GM23248 (cell line): ENCODE data around the gene SMARCAL1. TPM values are rescaled to one million over a fixed set of nuclear protein-coding genes. Genes with fewer than 3 reads are reported as not detected.

Experiments
- DNase-seq: peaks from one replicate; pipeline ENCODE4 v3.0.0-alpha.2; 2015
- H2AFZ ChIP-seq: fragments of 200-600 bp; sonication (generic); 2 replicates; pipeline ENCODE4 v1.6.1; 2016; ENCODE audit warnings: antibody characterized with exemption
- H3F3A ChIP-seq: fragments of 200-600 bp; sonication (generic); 2 replicates; pipeline ENCODE4 v1.6.1; 2016; ENCODE audit warnings: mild to moderate bottlenecking, antibody characterized with exemption, mixed run types; ENCODE audit not compliant: insufficient read depth
- H3K27ac ChIP-seq: fragments of 200-600 bp; sonication (generic); 2 replicates; pipeline ENCODE4 v1.5.1; 2016; ENCODE audit warnings: mild to moderate bottlenecking
- H3K27me3 ChIP-seq: fragments of 200-600 bp; sonication (generic); replicated peaks from 2 replicates; pipeline ENCODE4 v1.6.1; 2016; ENCODE audit warnings: mild to moderate bottlenecking; ENCODE audit not compliant: insufficient read depth
- H3K36me3 ChIP-seq: fragments of 200-600 bp; sonication (generic); 2 replicates; pipeline ENCODE4 v1.6.1; 2016; ENCODE audit warnings: low read depth, mild to moderate bottlenecking
- H3K4me1 ChIP-seq: fragments of 200-600 bp; sonication (generic); 2 replicates; pipeline ENCODE4 v1.6.1; 2016; ENCODE audit warnings: mild to moderate bottlenecking; ENCODE audit not compliant: insufficient read depth
- H3K4me2 ChIP-seq: fragments of 200-600 bp; sonication (generic); one replicate; pipeline ENCODE4 v1.6.1; 2016; ENCODE audit warnings: mild to moderate bottlenecking; ENCODE audit not compliant: unreplicated experiment
- H3K4me3 ChIP-seq: fragments of 200-600 bp; sonication (generic); 2 replicates; pipeline ENCODE4 v1.5.1; 2016; ENCODE audit warnings: mild to moderate bottlenecking
- H3K79me2 ChIP-seq: fragments of 200-600 bp; sonication (generic); 2 replicates; pipeline ENCODE4 v1.6.1; 2016; ENCODE audit warnings: mild to moderate bottlenecking; ENCODE audit not compliant: insufficient read depth
- H3K9ac ChIP-seq: fragments of 200-600 bp; sonication (generic); 2 replicates; pipeline ENCODE4 v1.6.1; 2016; ENCODE audit warnings: mild to moderate bottlenecking
- H3K9me2 ChIP-seq: fragments of 200-600 bp; sonication (generic); 2 replicates; pipeline ENCODE4 v1.6.1; 2016; ENCODE audit warnings: mixed run types, mild to moderate bottlenecking, moderate library complexity; ENCODE audit not compliant: insufficient read depth
- H3K9me3 ChIP-seq: fragments of 200-600 bp; sonication (generic); one replicate; pipeline ENCODE4 v1.6.1; 2017; ENCODE audit warnings: low read depth
- H4K20me1 ChIP-seq: fragments of 200-600 bp; sonication (generic); 2 replicates; pipeline ENCODE4 v1.6.0; 2016; ENCODE audit not compliant: insufficient read depth
- EZH2 ChIP-seq: fragments of 200-600 bp; sonication (generic); IDR thresholded peaks from 2 replicates; pipeline ENCODE4 v1.6.1; 2018; ENCODE audit warnings: antibody characterized with exemption, mild to moderate bottlenecking; ENCODE audit not compliant: insufficient read depth, poor library complexity, severe bottlenecking
- EZH2phosphoT487 ChIP-seq: fragments of 200-600 bp; sonication (generic); IDR thresholded peaks from 2 replicates; pipeline ENCODE4 v1.6.1; 2018; ENCODE audit warnings: antibody characterized with exemption, moderate library complexity, mild to moderate bottlenecking, low read depth; ENCODE audit not compliant: insufficient read depth
- WGBS, 2 experiments: methylation state at CpG; one replicate each; pipeline ENCODE4 v1.1.6; 2015 to 2017; ENCODE audit warnings: low lambda C conversion rate in 2 of 2, low coverage in 1 of 2; ENCODE audit errors: missing lambda C conversion rate in 2 of 2; 5-methylcytosine and 5-hydroxymethylcytosine counted together
- in situ Hi-C: fragments of 300-500 bp; cut with MboI; formaldehyde crosslinking; loops from 2 replicates; pipeline ENCODE4 v1.15.0; 2020
- polyA plus RNA-seq: library from polyadenylated mRNA; unstranded; fragments of >200 nt; fragmentation: Nextera tagmentation; extraction: Ambion mirVana; gene quantifications from 2 replicates; pipeline ENCODE4 v1.2.1, GENCODE V29; 2016
- total RNA-seq: library from RNA; depleted of rRNA; stranded (reverse); fragments of >200 nt; shearing (Covaris generic); gene quantifications from 2 replicates; pipeline ENCODE4 v1.2.3, GENCODE V29; 2014

The SMARCAL1 gene
- total and polyA plus RNA-seq, 2 experiments from 2014 or later = 10.9 to 30.5 TPM

DNA sequence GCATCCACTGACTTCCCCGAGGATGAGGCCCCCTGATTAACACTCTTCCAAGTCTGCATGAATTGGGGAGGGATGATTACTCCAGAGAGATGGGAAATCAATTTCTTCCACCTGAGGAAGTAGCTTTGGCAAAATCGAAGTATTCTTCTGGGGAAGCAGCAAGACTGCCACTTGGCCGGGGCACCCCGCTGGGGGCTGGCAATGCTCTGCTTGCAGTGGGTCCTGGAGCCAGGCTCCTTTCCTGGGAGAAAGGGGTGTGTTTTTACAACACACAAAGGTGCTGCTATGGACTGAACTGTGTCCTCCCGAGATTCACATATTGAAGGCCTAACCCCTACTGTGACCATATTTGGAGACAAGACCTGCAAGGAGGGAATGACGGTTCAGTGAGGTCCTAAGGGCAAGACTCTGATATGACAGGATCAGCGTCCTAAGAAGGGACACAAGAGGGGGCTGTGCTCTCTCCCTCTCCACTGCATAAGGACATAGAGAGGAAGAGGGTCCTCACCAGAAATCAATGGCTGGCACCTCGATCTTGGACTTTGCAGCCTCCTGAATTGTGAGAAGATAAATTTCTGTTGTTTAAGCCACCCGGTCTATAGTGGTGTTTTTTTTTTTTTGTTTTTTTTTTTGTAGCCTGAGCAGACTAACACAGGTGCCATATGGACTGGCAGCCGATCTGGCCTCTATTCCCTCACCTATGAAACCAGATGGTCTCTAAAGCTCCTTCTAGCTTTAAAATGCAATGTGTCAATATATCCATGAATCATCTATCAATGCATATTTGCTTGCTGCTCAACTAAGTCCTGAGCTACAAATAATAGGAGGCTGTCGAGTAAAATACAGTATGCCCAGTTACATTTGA is 3.6 kb upstream of the SMARCAL1 start:
- DNase-seq = no peak
- no peaks in the 10 kb centered on the region for H3K9me2 ChIP-seq

DNA sequence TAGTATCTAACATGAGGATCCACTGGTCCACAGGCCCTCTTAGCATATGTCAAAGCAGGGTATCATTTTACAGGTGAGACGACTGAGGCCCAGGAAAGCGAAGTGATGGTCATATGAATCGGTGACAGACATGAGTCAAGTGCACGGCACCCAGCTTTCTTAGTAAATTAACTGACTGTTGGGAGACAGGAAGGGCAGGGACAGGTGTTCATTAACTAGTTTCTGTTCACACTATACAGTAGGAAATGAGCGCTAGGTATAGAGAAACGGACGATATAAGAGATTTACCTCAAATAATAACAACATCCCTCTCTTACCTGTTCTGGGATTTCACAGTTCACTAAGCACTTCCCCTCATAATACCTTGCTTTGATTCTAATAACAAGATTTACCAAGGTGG is 1.7 kb upstream of the SMARCAL1 start:
- H2AFZ ChIP-seq = no peak overlapping the region
- peaks cover 10% of the 10 kb centered on the region; the same call in 1 of the 2 replicates for H3K36me3 ChIP-seq
- H3F3A ChIP-seq = no peaks in the 10 kb centered on the region
- in situ Hi-C loops = no loop called here
- H3K27me3 ChIP-seq = no peaks in the 10 kb centered on the region
- H3K4me3 ChIP-seq = no peak overlapping the region
- H3K9ac ChIP-seq = no peak overlapping the region
- TF ChIP-seq EZH2 (no peak), EZH2phosphoT487 (no peak)
- no peaks in the 10 kb centered on the region for H3K9me2 ChIP-seq
- 0 out of 2 replicates have a peak, but pooled peaks cover 7% of the 10 kb centered on the region for H3K4me1 ChIP-seq
- H3K79me2 ChIP-seq = peaks cover 27% of the 10 kb centered on the region
- H3K4me2 ChIP-seq = no peak overlapping the region
- no peaks in the 10 kb centered on the region for H4K20me1 ChIP-seq
- H3K27ac ChIP-seq = no peak overlapping the region
- WGBS, 2 experiments = 86 to 90% methylated on average over 7 of the region's 7 CpGs
- H3K9me3 ChIP-seq = no peaks in the 10 kb centered on the region
- DNase-seq = no peak

More for the DNA sequence above, 3.6 kb upstream of the SMARCAL1 start:
- H3F3A ChIP-seq = no peaks in the 10 kb centered on the region
- H3K79me2 ChIP-seq = peaks cover 11% of the 10 kb centered on the region
- H3K27ac ChIP-seq = no peak overlapping the region
- 0 out of 2 replicates have a peak, but pooled peaks cover 6% of the 10 kb centered on the region for H3K4me1 ChIP-seq
- H3K9me3 ChIP-seq = no peaks in the 10 kb centered on the region
- H3K9ac ChIP-seq = no peak overlapping the region
- in situ Hi-C loops = no loop called here
- H3K4me3 ChIP-seq = no peak overlapping the region
- H2AFZ ChIP-seq = no peak overlapping the region
- no peak overlapping the region for H3K4me2 ChIP-seq
- 56 to 57% methylated on average over 11 of the region's 11 CpGs for WGBS, 2 experiments
- TF ChIP-seq EZH2phosphoT487 (no peak), EZH2 (no peak)
- no peaks in the 10 kb centered on the region for H3K27me3 ChIP-seq
- H4K20me1 ChIP-seq = no peaks in the 10 kb centered on the region
- H3K36me3 ChIP-seq = no peaks in the 10 kb centered on the region

DNA sequence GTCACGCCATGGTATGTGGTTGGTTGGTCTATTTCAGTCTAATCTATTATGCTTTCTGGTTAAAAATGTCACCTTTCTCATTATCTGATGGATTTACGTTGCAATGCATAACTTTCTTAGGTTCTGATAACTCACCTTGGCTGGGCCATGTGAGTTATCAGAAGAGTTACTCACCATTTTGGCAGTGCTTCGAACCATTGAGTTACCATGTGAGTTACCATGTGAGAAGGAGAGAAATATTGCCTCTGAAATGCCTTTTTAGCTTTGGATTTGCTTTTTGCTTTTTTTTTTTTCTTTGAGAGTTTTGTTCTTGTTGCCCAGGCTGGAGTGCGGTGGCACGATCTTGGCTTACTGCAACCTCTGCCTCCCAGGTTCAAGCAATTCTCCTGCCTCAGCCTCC is 1.6 kb downstream of the SMARCAL1 start:
- Histone ChIP-seq H3K4me1 (peaks cover 12% of the 10 kb centered on the region), H3K9ac (no peak overlapping the region), H3K4me3 (no peak overlapping the region), H3K27me3 (no peaks in the 10 kb centered on the region), H3K4me2 (peak overlapping the region; percentile 66), H3K27ac (no peak overlapping the region), H4K20me1 (no peaks in the 10 kb centered on the region), H3K9me3 (no peaks in the 10 kb centered on the region), H3F3A (no peaks in the 10 kb centered on the region), H3K36me3 (peaks cover 18% of the 10 kb centered on the region; the same call in 1 of the 2 replicates), H2AFZ (no peak overlapping the region), H3K9me2 (no peaks in the 10 kb centered on the region), H3K79me2 (peaks cover 34% of the 10 kb centered on the region)
- WGBS, 2 experiments = 98 to 99% methylated on average over 5 of the region's 5 CpGs
- peak; percentile 9 for DNase-seq
- no peak for TF ChIP-seq EZH2phosphoT487
- no peak for TF ChIP-seq EZH2
- in situ Hi-C loops = no loop called here

DNA sequence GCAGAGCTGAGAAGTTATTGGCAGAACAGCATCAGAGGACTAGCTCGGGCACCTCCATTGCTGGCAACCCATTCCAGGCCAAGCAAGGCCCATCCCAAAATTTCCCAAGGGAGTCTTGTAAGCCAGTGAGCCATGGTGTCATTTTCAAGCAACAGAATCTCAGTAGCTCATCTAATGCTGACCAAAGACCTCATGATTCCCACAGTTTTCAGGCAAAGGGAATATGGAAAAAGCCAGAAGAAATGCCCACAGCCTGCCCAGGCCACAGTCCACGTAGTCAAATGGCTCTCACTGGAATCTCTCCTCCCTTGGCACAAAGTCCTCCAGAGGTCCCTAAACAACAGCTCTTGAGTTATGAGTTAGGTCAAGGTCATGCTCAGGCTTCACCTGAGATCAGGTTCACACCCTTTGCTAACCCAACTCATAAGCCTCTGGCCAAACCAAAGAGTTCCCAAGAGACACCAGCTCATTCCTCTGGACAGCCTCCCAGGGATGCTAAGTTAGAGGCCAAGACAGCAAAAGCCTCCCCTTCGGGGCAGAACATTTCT is 2.6 kb downstream of the SMARCAL1 start:
- Histone ChIP-seq H3K27ac (no peak overlapping the region), H3K9me2 (no peaks in the 10 kb centered on the region), H3K27me3 (no peaks in the 10 kb centered on the region), H3K79me2 (peaks cover 38% of the 10 kb centered on the region), H3K4me1 (peaks cover 15% of the 10 kb centered on the region), H3K36me3 (peaks cover 18% of the 10 kb centered on the region; the same call in 1 of the 2 replicates), H3K4me3 (no peak overlapping the region), H3K9me3 (no peaks in the 10 kb centered on the region), H2AFZ (no peak overlapping the region), H3K4me2 (no peak overlapping the region), H4K20me1 (no peaks in the 10 kb centered on the region), H3K9ac (no peak overlapping the region), H3F3A (no peaks in the 10 kb centered on the region)
- TF ChIP-seq EZH2phosphoT487 (no peak), EZH2 (no peak)
- WGBS, 2 experiments = 94 to 96% methylated on average over 3 of the region's 3 CpGs
- in situ Hi-C loops = no loop called here
- DNase-seq = no peak
